Measurements from ENCODE around the gene LRRC8E. TPM values are rescaled to one million over a fixed set of nuclear protein-coding genes. Genes with fewer than 3 reads are reported as not detected.

LRRC8E gene
- total RNA-seq, 1 donor = 6.0 TPM

DNA sequence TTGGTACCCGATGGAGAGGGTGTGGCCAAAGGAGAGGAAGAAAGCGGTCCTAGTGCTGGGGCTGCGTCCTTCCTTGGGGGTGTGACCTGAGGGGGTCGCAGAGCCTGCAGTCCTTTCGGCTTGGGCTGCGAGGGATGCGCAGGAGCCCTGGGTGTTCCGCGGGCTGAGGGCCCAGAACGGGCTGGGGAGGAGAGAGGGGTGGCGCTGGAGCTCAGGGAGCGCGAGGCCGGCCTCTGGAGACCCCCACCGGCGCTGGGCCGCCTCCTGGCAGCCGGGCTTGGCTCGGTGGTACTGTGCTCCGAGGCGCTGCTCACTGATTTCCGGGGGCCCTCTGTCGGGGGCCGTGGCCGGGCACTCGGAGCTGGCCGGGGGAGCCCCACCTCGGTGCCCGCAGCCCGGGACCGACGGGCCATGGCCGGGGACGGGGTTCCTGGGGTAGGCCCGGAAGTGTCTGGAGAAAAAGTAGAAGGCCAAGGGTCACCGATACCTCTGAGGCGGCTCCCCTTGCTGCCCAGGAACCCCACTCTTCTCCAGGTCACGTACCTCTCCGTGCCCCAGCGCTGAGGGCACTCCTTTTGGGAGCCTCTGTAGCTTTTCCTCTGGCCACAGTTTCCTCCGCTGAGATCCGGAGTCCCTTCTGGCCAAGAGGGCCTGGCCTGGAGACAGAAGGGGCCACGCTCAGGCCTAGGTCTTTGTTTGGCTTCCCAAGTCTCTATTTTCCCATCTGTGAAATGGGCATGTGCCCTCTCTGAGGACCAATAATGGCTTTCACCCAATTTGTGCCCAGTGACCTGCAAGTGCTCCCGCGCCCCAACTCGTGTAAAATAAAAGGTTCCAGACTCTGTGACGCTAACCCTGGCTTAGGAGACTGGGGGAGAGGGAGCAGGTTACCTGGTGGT, 15.8 kb upstream of the LRRC8E start:
- no peak for DNase-seq (ENCODE audit: low read depth)
- peak overlapping the region; percentile 56 for H3K4me3 ChIP-seq (ENCODE audit: low read depth, low read length)
- TF ChIP-seq, protein P1, sequence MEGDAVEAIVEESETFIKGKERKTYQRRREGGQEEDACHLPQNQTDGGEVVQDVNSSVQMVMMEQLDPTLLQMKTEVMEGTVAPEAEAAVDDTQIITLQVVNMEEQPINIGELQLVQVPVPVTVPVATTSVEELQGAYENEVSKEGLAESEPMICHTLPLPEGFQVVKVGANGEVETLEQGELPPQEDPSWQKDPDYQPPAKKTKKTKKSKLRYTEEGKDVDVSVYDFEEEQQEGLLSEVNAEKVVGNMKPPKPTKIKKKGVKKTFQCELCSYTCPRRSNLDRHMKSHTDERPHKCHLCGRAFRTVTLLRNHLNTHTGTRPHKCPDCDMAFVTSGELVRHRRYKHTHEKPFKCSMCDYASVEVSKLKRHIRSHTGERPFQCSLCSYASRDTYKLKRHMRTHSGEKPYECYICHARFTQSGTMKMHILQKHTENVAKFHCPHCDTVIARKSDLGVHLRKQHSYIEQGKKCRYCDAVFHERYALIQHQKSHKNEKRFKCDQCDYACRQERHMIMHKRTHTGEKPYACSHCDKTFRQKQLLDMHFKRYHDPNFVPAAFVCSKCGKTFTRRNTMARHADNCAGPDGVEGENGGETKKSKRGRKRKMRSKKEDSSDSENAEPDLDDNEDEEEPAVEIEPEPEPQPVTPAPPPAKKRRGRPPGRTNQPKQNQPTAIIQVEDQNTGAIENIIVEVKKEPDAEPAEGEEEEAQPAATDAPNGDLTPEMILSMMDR (IDR thresholded peaks at IDR 0.05; ENCODE audit: insufficient read depth, low read depth, low read length) = no peak

DNA sequence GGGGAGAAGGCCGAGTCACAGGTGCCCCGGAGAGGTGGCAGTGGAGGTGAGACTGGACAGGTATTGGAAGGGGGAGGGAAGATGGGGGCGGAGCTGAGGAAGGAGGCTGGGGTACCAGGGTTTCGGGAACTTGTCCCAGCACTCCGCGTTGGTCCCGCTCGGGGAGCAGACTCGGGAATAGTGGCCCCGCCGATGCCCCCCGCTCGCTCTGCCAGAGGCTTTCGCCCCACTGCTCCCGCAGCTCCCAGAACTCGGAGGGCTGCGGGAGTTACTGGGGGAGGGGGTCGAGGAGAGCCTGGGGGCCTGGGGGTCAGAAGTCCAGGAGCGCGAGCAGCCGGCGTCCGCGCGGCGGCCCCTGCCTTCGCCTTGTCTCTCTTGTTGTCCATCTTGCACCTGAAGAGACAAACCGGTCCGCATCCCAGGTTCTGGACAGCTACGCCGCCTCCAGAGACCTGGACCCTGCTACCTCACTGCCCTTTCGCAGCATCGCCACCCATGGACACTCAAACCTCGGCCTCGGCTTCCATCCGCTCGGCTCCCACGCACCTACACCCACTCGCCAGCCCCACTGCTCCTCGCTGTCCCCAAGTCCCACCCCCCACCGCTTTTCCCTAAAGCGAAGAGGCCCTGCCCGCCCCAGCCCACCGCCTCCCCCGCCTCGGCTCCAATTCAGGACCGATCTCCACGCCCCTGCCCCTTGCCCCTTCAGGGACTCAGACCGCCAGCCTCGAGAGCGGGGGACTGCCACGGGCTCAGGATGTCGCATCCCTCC, 14.8 kb upstream of the LRRC8E start:
- TF ChIP-seq, protein P1 (IDR thresholded peaks at IDR 0.05; ENCODE audit: insufficient read depth, low read depth, low read length) = no peak
- no peak for DNase-seq (ENCODE audit: low read depth)
- H3K4me3 ChIP-seq (ENCODE audit: low read depth, low read length) = no peak overlapping the region

DNA sequence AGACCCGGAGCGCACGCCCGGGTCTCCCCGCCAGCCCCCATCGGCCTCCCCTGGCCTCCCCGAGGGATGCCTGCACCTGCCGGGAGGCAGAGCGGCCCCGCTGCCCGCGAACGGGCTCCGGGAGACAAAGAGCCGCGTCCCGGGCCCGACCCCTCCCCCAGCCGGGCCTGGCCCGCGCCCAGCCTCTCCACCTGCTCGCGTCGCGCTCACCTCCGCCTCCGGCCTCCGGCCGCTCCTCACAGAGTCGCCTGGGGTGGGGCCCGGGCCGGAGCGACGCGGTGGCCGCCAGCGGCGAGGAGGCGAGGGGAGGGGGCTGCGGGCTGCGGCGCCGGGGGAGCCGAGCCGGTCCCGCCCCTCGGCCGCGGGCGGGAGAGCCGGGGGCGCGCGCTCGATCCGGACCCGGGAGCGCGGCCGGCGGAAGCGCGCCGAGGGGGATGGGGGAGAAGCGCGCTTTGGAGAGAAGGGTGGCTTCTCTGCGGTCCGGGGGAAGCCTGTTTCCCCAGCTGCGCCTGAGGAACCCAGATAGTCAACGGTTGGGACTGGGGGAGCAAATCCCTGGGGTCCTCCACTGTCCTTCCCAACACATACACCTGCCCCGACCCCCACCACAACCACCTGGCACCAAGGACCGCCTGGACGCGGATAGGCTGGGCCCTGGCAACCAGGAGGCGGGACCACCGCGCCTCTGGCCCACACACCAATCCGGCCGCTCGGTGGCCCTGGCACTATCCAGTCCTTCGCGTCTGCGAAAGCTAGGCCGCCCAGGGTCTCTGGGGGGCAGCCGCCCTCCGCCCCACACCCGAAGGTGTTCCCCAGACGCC, 14.0 kb upstream of the LRRC8E start, which contains the start of gene PRR36:
Gene PRR36, minus strand, starts transcription at position 315 of the 821 bp plus-strand sequence. CDS start 701 bp downstream, outside the sequence.
- TF ChIP-seq, protein P1 (IDR thresholded peaks at IDR 0.05; ENCODE audit: insufficient read depth, low read depth, low read length) = no peak
- no peak within 1 kb of the TSS for H3K4me3 ChIP-seq (ENCODE audit: low read depth, low read length)
- no peak for DNase-seq (ENCODE audit: low read depth)

DNA sequence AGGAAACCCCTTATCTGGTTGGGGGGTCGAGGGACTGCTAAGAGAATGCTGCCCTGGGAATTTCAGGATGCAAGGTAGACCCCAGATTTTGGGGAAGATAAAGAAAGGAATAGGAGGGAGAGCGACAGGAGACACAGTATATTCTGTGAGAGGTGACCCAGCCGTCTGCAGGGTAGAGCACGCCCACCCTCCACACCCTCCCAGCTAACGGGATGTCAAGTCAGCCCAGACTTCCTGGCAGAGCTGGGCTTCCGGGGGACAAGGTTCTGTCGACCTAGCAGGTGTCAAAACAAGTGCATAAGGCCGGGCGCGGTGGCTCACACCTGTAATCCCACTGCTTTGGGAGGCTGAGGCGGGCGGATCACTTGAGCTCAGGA, 13.4 kb upstream of the LRRC8E start:
- no peak overlapping the region for H3K4me3 ChIP-seq (ENCODE audit: low read depth, low read length)
- no peak for DNase-seq (ENCODE audit: low read depth)
- TF ChIP-seq, protein P1 (IDR thresholded peaks at IDR 0.05; ENCODE audit: insufficient read depth, low read depth, low read length) = no peak

DNA sequence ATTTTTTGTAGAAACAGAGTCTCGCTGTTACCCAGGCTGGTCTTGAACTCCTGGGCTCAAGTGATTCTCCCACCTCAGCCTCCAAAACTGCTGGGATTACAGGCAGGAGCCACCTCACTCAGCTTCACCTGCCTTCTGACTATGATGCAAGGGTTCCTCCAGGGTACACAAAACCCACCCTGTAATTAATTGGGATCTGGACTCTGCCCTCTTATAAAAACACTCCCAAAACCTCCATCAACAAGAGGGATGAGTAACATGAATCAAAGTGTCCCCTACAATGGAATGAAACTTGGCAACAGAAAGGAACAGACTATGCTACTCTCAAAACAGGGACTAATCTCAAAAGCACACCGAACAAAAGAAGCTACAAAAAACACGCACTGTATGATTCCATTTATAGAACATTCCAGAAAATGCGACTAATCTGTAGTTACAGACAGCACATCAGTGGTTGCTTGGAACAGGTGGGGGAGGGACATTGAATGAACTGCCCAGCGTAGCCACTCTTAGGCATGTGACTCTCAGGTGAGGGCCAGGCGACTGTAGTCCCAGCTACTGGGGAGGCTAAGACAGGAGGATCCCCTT, 11.0 kb upstream of the LRRC8E start:
- H3K4me3 ChIP-seq (ENCODE audit: low read depth, low read length) = no peak overlapping the region
- DNase-seq (ENCODE audit: low read depth) = no peak
- TF ChIP-seq, protein P1 (IDR thresholded peaks at IDR 0.05; ENCODE audit: insufficient read depth, low read depth, low read length) = no peak

Data from fibroblast of villous mesenchyme (primary cell).